NAMALWA (cell line): ENCODE results near the gene LAMC1.

ENCODE experiments used
- DNase-seq: peaks from one replicate; pipeline ENCODE4 v3.0.0-alpha.2; 2015; ENCODE audit warnings: low spot score

Gene LAMC1

DNA sequence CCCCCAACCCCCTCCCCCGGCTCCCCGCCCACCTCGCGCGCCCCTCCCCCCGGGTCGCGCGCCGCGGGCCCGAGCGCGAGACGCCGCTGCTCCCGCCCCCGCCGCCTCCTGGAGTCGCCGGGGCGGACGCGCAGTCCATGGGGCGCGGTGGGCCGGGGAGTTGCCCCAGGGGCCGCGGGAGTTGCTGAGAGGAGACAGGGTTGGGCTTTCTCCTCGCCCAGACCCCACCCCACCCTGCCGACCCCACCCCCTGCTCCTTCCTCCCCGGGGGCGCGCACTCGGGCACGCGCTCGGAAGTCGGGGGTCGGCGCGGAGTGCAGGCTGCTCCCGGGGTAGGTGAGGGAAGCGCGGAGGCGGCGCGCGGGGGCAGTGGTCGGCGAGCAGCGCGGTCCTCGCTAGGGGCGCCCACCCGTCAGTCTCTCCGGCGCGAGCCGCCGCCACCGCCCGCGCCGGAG, at the start of gene LAMC1:
LAMC1 (plus strand) TSS at position 275 of the 455 bp plus-strand sequence. CDS start 297 bp downstream, outside the sequence.
- DNase-seq: peak; percentile 94

DNA sequence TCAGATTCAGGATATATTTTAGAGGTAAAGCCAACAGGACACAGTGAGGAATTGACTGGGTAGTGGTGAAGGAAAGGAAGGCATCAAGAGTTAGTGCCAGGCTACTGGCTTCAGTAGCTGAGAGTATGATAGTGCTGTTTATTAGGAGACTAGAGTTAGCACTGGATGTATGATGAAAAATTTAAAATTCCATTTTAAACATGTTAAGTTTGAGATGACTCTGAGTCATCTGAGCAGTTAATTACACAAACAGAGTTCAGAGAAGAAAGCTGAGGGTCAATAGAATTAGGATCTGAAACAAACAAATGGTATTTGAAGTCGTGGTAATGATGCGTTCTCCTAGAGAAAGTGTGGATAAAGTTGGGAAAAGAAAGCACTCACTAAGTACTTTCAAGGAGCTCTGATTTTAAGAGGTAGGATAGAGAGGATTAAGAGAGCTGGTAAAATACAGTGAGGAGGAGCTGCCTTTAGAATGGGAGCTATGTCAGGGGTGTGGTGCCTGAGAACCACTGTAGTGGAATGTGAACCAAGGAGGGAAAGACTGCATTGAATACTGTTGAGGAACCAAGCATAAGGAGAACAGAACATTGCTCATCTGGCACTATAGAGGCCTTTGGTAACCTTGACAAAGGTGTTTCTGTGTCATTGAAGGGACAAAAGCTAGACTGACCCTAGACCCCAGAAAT, 48.6 kb upstream of the LAMC1 start:
- no peak for DNase-seq

DNA sequence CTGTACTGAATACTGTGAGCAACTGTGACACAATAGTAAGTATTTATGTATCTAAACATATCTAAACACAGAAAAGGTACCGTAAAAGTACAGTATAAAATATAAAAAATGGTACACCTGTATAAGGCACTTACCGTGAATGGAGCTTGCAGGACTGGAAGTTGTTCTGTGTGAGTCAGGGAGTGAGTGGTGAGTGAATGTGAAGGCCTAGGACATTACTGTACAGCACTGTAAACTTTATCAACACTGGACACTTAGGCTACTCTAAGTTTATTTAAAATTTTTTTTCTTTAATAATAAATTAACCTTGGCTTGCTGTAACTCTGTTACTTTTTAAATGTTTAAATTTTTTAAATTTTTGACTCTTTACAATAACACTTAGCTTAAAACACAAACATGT, 45.7 kb upstream of the LAMC1 start:
- no peak for DNase-seq

DNA sequence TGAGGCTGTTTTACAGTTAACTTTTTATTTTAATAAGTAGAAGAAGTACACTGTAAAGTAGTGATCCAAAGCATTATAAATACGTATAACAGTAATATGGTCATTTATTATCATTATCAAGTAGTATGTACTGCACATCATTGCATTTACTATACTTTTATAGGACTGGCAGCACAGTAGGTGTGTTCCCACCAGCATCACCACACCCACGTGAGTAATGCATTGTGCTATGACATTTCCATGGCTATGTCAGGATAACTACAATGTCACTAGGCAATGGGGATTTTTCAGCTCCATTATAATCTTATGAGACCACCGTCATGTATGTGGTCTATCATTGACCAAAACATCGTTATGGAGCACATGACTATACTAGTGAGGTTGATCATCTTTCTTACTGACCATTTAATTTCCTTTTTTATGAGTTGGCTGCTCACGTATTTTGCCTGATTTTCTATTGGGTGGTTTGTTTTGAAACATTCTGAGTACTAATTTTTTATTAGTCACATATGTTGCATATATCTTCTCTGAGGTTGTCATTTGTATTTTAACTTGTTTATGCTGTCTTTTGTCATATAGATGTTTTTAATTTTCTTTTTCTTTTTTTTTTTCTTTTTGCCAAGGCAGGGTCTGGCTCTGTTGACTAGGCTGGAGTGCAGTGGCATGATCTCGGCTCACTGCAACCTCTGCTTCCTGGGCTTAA, 44.9 kb upstream of the LAMC1 start:
- DNase-seq: no peak

DNA sequence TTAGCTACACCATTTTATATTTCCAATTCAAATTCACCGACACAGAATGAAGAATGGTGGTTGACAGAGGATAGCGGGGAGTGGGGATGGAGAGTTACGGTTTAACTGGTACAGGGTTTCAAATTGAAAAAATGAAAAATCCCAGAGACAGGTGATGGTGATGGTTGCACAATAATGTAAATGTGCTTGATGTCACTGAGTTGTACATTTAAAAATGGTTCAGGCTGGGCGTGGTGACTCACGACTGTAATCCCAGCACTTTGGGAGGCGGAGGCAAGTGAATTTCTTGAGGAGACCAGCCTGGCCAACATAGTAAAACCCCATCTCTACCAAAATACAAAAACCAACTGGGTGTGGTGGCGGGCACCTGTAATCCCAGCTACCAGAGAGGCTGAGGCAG, 39.1 kb upstream of the LAMC1 start:
- no peak for DNase-seq

DNA sequence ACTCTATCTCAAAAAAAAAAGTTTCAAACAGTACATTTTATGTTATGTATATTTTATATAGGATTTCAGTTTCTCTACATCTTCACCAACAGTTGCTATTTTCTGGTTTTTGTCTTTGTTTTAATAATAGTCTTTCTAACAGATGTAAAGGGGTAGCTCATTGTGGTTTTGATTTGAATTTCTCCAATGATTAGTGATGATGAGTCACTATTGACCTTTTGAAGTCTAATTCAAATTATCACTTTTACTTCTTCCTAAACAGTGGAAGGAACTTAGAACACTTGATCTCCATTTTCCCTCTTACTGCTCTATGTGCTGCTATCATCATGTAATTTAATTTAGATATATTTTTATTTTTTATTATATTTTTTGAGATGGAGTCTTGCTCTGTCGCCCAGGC, 38.6 kb upstream of the LAMC1 start:
- no peak for DNase-seq

DNA sequence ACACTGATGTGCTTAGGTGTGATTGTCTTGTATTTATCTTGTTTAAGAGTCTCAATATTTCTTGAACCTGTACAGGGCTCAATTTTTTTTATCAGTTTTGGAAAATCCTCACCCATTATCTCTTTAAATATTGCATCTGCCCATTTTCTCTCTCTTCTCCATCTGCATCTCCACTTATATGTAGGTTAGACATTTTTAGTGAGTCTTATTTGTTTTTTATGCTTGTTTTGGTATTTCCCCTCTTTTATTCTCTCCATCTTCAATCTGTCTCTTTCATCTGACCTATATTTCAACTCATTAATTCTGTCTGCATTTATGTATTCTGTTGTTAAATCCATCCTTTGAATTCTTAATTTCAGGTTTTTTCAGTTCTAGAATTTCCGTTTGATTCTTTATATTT, 37.3 kb upstream of the LAMC1 start:
- DNase-seq: no peak

DNA sequence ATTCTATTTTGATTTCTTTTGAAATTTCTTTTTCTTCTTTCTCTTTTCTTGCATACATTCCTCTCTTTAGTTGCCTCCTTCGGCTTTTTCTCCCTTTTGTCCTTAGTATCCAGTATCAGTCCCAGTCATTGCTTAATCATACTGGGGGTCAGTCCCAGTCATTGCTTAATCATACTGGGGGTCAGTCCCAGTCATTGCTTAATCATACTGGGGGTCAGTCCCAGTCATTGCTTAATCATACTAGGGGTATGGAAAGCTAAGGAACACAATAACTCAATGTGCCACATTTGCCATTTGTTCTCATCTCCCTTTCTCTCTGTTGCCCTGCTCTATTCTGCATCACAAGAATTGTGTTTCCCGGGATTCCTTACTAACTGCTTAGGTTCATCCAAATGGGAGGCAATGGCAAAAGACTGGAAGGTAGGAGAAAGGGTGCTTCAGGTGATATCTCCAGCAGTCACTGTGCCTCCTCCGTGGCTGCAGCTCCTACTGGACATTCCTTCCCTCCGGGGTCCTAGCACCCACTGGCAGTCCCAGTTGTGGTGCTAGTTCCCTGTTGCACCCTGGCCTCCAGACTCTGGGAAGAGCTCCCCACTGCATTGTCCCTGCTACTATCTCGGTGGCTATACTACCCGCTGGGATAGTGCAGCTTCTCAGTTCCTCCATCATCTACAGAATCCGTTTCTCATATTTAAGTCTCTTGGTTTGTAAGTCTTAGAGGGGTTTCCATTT, 32.6 kb upstream of the LAMC1 start:
- no peak for DNase-seq

DNA sequence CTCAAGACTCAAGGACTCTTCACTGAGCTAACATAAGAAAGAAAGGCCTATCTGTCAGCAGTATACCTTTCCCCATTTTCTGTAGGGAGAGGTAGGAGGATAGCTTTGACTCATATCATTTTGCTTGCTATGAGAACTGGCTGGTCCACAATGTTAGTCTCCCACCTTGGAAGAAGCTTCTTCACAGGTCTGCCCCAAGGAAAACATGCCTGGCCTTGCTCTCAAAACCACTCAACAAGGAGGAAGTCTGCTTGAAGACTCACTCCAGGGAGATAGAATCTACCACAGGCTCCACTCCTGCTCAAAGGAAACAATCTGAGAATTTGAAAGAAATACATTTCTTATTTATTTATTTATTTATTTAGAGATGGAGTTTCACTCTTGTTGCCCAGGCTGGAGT, 29.5 kb upstream of the LAMC1 start:
- no peak for DNase-seq

DNA sequence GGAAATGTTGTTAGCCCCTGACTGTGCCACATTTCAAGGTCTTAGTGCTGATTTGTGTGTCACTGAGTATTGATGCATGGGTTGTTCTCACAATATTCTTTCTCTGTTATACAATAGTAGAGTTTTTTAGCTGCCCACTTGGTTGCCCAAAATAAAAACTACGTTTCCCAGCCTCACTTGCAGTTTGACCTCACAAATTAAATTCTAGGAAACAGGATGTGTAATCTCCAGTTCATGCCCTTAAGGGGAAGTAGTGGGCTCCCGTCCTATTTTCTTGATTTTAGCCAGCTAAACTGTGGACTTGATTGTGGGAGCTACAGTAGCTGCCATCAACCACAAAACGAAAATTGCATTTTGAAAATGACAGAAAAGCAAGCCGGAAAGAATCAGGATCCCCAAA, 27.3 kb upstream of the LAMC1 start:
- no peak for DNase-seq

DNA sequence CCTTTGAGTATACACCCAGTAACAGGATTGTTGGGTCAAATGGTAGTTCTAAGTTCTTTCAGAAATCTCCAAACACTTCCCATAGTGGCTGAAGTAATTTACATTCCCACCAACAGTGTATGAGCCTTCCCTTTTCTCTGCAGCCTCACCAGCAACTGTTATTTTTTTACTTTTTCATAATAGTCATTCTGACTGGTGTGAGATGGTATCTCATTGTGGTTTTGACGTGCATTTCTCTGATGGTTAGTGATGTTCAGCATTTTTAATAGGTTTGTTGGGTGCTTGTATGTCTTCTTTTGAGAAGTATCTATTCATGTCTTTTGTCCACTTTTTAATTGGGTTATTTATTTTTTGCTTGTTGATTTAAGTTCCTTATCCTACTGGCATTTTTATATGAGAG, 26.4 kb upstream of the LAMC1 start:
- no peak for DNase-seq

DNA sequence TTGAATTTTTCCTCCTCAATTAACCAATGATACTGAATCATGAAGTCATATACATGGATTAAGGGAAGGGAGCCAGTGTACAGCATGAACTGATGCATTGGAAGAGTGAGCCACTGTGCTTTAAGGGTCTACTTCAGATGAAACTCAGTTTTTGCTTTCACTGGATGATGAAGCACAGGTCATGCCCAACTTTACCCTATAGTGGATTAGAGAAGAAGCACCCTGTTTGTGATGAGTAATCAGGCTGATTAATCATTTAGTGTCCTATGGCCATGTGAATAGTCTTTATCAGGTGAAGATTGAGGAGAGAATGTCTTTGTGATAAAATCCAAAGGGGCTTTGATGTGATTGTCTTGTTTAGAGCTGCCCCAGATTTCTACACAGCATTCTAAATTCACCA, 24.7 kb upstream of the LAMC1 start:
- DNase-seq: no peak

DNA sequence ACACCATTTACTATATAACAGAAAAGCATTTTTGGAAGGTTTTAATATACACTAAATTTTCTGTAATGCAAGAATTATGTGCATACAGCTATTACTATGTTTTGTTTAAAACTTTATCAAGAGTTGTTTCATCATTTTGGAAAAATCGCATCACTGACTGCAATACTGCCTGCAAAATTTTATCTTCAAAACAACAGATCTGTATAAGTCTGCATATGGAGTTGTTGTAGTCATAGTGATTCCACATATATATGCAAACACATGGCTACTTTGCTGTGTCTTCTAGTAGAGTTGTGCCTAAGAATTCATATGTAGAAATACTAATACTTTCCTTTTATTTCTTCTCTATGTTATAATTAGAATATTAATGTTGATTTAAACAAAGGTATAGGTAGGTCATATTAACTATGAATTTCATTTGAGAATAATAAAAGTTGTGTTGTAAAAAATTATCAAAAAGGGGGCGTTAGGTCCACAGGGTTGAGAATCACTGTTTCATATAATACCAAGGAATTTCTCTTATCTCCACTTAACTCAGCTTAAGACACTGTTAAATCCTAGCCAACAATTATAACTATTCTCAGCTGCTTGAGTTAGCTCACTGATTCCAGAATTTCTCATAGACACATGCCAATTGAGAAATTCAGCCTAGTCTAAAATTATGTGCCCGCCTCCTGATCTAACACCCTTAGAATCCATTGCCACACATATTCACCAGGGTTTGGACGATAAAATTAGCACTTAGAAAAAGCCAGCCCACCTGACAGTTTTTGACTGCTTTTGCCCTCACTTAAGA, 22.9 kb upstream of the LAMC1 start:
- no peak for DNase-seq

DNA sequence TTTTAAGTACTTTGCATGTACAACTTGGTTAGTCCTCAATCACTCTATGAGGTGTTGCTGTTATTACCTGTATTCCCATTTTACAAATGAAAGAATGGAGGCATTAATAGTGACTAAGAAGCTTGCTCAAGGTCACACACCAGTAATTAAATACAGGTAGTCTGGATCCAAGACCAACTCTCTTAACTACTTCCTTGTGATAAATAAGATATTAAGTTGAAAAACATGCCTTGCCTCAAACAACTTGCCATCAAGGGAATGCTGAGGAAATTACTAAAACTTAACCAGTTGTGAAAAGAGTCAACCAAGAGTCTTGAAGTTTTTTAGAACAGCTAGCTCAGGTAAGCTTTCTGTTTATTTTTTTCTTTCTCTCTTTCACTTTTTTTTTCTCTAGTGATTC, 21.0 kb upstream of the LAMC1 start:
- no peak for DNase-seq

DNA sequence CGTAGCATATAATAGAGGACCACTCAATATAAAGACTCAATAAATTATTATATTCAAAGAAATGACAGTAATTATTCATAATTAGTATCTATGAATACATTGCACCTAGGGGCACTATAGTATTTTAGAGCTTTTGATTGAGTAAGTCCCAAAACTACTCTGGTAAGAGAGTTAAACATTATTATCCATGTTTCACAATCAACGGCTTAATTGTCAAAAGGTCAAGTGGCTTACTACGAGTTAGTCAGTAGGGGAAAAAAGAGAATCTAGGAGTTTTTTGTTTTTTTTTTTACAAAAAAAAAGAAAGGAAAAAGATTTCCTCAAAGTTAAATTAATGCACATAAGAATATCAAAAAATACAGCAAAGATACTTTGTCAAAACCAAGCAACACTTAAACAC, 20.4 kb upstream of the LAMC1 start:
- no peak for DNase-seq

DNA sequence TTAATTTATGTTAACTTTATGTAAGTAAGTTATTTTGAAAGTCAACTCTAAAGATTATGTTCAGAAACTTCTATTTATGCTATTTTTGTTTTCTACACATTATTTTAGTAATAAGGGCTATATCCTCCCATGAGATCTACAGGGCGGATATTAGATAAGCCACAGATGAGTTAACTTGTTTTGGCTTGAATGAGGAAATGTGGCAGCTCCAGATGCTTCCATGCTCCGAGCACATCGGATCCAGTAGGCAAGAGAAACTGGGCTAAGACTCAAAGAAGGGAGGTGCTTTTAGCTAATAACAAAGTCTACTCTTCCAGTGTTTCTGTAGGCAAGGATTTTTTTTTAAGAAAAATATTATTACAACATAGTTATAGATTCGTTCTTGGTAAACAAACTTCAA, 20.0 kb upstream of the LAMC1 start:
- DNase-seq: no peak

DNA sequence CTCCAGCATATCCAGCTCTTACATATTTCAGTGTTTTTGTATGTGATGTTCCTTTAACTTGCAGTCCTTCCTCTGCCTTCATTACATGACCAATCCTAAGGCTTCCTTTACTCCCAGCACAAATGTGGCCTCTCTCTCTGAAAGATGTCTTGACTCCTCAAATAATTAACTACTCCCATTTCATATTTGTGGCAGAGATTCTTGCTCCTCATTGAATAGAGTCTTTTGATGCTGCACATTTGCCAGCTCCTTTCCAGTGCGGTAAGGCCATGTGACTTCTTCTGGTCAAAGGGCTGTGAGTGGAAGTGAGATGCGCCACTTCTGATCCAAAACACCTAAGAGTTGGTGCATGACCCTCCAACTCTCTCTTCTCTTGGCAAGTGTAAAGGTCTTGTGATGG, 19.1 kb upstream of the LAMC1 start:
- no peak for DNase-seq

DNA sequence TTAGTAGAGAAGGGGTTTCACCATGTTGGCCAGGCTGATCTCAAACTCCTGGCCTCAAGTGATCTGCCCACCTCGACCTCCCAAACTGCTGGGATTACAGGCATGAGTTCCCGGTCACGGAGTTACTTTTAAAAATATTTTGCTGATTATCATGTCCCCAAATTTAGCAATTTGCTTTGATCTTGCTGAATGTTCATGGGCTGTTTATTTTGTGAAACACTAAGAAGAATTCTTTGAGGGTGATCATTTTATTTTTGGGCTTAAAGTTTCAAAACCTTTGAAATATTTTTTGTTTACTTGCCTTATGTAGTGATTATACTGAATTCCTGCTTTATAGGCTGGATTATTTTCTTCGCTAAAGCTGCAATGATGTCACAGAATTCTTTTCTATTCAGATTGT, 11.4 kb upstream of the LAMC1 start:
- DNase-seq: no peak

DNA sequence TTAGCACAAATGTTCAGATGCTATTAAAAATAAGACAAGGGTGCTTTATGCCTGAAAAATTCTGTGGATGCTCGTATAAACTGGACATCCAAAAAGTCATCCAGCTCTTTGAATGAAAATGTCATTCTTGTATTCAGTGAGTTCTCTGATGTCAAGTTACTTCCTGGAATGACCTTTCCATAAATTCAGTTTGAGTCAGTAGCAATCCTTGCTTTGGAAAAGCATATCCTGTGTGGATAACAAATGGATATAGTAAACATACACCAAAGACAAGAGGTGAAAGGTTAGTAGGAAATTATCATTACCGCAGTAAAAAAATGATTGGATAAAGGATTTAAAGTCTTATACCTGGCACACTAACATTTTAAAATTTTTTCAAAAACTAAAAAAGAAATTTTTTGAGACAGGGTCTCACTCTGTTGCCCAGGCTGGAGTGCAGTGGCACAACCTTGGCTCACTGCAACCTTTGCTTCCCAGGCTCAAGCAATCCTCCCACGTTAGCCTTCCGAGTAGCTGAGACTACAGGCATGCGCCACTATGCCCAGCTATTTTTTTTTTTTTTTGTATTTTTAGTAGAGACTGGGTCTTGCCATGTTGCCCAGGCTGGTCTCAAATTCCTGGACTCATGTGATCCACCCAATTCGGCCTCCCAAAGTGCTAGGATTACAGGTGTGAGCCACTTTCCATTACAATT, 10.8 kb upstream of the LAMC1 start:
- no peak for DNase-seq

DNA sequence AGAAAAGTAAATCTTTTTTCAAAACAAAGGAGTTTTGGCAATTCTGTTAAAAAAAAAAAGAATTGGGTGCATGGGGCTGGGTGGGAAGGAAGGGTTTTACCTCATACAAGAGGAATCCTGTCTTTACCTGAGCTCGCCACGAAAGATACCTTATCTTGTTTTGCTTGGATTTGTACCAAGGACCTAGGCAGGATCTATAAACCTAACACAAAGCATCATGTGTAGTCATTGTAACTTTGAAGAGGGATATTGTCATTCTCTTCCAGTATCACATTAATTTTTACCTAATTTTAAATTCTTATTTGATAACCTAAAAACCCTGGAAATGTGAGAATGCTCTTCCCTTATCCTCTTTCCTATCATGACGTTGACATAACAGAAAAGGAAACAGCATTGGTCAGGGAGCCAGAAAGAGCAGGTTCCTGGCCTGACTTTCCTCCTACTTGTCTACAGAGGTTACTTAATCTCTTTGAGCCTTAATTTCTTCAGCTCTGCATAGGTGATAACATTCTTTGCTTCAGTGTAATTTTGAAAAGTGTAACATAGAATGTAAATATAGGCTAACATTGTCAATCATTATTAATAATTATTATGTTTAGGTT, 4.0 kb upstream of the LAMC1 start:
- DNase-seq: no peak

DNA sequence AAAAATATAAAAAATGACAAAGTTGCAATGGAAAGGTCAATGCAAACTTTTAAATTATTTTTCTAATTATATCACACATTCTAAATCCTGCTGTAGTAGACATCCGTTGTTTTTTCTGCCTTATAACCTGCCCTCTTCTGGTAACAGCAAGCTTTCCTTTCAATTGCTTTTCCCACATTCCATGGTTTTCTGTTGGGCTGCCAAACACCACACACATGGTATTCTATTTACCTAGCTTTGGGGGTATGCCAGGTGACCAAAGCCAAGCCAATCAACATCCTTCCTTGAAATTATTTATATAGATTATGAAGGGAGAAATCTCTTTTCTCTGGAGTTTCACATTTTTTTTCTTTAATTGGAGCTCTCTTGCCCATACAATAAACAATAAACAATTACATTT, 3.4 kb upstream of the LAMC1 start:
- DNase-seq: no peak
